ENCODE measurements around the gene SYP.

GRCh38 chrX:49246541-49246940 is 46.5 kb upstream of the SYP start:
- TF ChIP-seq CTCF (IDR thresholded peaks at IDR 0.05) = no peak
- no peak for TF ChIP-seq POLR2A (IDR thresholded peaks at IDR 0.05)
